Thyroid gland (tissue), 4 donors: ENCODE measurements around the gene KCNQ1OT1.

Experiments
- POLR2A ChIP-seq, 2 donors: fragments of 450-650 bp; IDR thresholded peaks; one replicate each; pipeline ENCODE4 v1.6.1; 2017; ENCODE audit warnings: antibody characterized with exemption in 2 of 2, mild to moderate bottlenecking in 2 of 2, moderate library complexity in 1 of 2
- TF ChIP-seq, protein P1 (sequence below), 6 experiments: fragments of 200-600 bp in 3 of 6; fragments of 450-650 bp in 3 of 6; sonication (generic) in 3 of 6; IDR thresholded peaks; one replicate each; pipeline ENCODE4 v1.5.1; 2016 to 2019; ENCODE audit warnings: antibody characterized with exemption in 6 of 6, mild to moderate bottlenecking in 2 of 6, inconsistent platforms in 1 of 6, moderate library complexity in 1 of 6

DNA sequence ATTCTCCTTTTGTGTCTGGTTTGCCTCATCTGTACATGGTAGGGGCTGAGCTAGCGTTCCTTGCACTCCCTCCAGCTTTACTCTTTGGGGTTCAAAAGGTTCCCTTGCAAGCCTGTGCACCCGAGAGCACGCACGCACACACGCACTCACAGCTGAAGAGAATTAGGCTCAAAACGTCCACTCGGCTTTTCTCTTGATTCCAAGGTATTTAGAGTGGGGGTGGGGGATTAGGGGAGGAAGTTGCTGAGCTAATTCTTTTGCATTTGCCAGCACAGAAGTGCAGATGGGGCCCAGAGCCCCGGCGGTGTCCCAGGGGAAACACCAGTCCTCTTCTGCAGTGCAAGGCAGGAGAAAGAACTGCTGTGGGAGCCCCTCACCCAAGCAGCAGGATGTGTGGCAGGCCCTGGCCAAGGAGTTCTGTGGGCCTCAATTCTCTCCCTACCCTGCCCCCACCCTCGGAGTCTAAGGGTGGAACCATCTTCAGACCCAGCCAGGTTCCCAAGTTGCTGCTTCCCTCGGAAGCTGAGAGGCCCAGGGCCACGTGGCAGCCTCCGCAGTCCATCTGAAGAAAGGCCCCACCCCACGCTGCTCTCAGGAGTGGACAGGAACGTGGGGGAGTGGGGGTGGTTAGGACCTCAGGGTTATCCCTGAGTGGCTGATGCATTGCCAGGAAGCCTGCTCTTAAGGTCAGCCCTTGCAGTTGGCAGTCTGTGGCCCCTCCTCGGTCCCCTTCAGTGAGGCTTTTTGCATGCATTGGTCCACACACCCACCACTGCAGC, 3.8 kb upstream of the KCNQ1OT1 start:
- TF ChIP-seq, protein P1, sequence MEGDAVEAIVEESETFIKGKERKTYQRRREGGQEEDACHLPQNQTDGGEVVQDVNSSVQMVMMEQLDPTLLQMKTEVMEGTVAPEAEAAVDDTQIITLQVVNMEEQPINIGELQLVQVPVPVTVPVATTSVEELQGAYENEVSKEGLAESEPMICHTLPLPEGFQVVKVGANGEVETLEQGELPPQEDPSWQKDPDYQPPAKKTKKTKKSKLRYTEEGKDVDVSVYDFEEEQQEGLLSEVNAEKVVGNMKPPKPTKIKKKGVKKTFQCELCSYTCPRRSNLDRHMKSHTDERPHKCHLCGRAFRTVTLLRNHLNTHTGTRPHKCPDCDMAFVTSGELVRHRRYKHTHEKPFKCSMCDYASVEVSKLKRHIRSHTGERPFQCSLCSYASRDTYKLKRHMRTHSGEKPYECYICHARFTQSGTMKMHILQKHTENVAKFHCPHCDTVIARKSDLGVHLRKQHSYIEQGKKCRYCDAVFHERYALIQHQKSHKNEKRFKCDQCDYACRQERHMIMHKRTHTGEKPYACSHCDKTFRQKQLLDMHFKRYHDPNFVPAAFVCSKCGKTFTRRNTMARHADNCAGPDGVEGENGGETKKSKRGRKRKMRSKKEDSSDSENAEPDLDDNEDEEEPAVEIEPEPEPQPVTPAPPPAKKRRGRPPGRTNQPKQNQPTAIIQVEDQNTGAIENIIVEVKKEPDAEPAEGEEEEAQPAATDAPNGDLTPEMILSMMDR (IDR thresholded peaks at IDR 0.05) = no peak
- TF ChIP-seq POLR2A (IDR thresholded peaks at IDR 0.05) = peak in 1 of 2 donors; percentile 6
